ENCODE measurements around the gene ZNF3. TPM values are rescaled to one million over a fixed set of nuclear protein-coding genes. Genes with fewer than 3 reads are reported as not detected.

Gene ZNF3
- total and polyA plus RNA-seq, 2 experiments from 2014 or later = 23.4 to 48.9 TPM

- no peak for TF ChIP-seq ZNF462 (CRISPR knock-in tag; IDR thresholded peaks at IDR 0.05)
- TF ChIP-seq CTCF (conservative IDR thresholded peaks at IDR 0.05; ENCODE audit: low read depth in 2 of 2) = no peak
- TF ChIP-seq NANOG (IDR thresholded peaks at IDR 0.05; ENCODE audit: borderline replicate concordance) = no peak
- TF ChIP-seq JUNB (IDR thresholded peaks at IDR 0.05; ENCODE audit: unreplicated experiment) = no peak
- TF ChIP-seq STAT1 (IDR thresholded peaks at IDR 0.05; ENCODE audit: unreplicated experiment) = no peak
- no peak for TF ChIP-seq REST (IDR thresholded peaks at IDR 0.05; ENCODE audit: unreplicated experiment)
- no peak for TF ChIP-seq CREB1 (CRISPR knock-in tag; IDR thresholded peaks at IDR 0.05; ENCODE audit: low read depth)
- TF ChIP-seq POLR2AphosphoS5 (IDR thresholded peaks at IDR 0.05; ENCODE audit: low read depth) = no peak
- no peak for TF ChIP-seq ETS1 (IDR thresholded peaks at IDR 0.05)
Observed at GRCh38 chr7:100087055-100087750, 5.7 kb upstream of the ZNF3 start (continued).
